GM12891 (cell line): ENCODE measurements around the gene TMEM254.

Experiments
- DNase-seq: peaks from one replicate; pipeline ENCODE4 v3.0.0; 2011; ENCODE audit warnings: low spot score; ENCODE audit not compliant: insufficient read length
- FAIRE-seq: peaks from 2 replicates; lab custom pipeline; 2011; peaks lifted over from hg19 to GRCh38; lab: Jason Lieb, UNC
- PAX5 ChIP-seq: IDR thresholded peaks from 2 replicates; pipeline ENCODE4 v1.6.1; 2011; ENCODE audit warnings: low read length, moderate library complexity, mild to moderate bottlenecking; ENCODE audit not compliant: insufficient read depth, severe bottlenecking
- POLR2A ChIP-seq: IDR thresholded peaks from 2 replicates; pipeline ENCODE4 v1.6.1; 2011; ENCODE audit warnings: low read depth, low read length, control low read depth
- POLR2AphosphoS5 ChIP-seq: IDR thresholded peaks from 2 replicates; pipeline ENCODE4 v1.6.1; 2011; ENCODE audit warnings: low read depth, low read length, control low read depth
- POU2F2 ChIP-seq: IDR thresholded peaks from 2 replicates; pipeline ENCODE4 v1.6.1; 2011; ENCODE audit warnings: low read depth, mild to moderate bottlenecking, control low read depth, low read length, moderate library complexity
- SPI1 ChIP-seq: IDR thresholded peaks from 2 replicates; pipeline ENCODE4 v1.6.1; 2011; ENCODE audit warnings: low read depth, low read length, control low read depth
- TAF1 ChIP-seq: IDR thresholded peaks from 2 replicates; pipeline ENCODE4 v1.6.1; 2011; ENCODE audit warnings: low read depth, low read length, control low read depth

Gene TMEM254

GRCh38 chr10:80137031-80137862 is 58.8 kb downstream of the TMEM254 start:
- no peak for DNase-seq
- FAIRE-seq = no peak
- no peak for TF ChIP-seq TAF1
- TF ChIP-seq POLR2A = no peak

- FAIRE-seq (no peak), DNase-seq (no peak)
- no peak for TF ChIP-seq POLR2A
- no peak for TF ChIP-seq TAF1
Measured at GRCh38 chr10:80137920-80138319, 59.5 kb downstream of the TMEM254 start.

GRCh38 chr10:80139265-80139664 is 60.8 kb downstream of the TMEM254 start:
- DNase-seq (no peak), FAIRE-seq (no peak)
- TF ChIP-seq SPI1 = no peak
- TF ChIP-seq POLR2AphosphoS5 = no peak
- TF ChIP-seq POU2F2 = no peak
- TF ChIP-seq TAF1 = no peak
- no peak for TF ChIP-seq PAX5
- no peak for TF ChIP-seq POLR2A

GRCh38 chr10:80140251-80140650 is 61.8 kb downstream of the TMEM254 start:
- no peak for TF ChIP-seq POLR2A
- no peak for TF ChIP-seq PAX5
- TF ChIP-seq SPI1 = no peak
- no peak for TF ChIP-seq TAF1
- no peak for TF ChIP-seq POLR2AphosphoS5
- no peak for TF ChIP-seq POU2F2
- FAIRE-seq = no peak
- DNase-seq = no peak

- no peak for FAIRE-seq
- TF ChIP-seq POLR2AphosphoS5 (no peak), TAF1 (no peak), PAX5 (no peak), POLR2A (no peak), SPI1 (no peak), POU2F2 (no peak)
- DNase-seq = no peak
Measured at GRCh38 chr10:80141696-80142460, 63.4 kb downstream of the TMEM254 start.
